GM12864 (cell line): ENCODE data around the gene CDC20.

Experiments used
- DNase-seq: peaks from one replicate; pipeline ENCODE4 v3.0.0-alpha.2; 2011; ENCODE audit warnings: low read depth
- H3K4me3 ChIP-seq: 2 replicates; pipeline ENCODE4 v1.5.1; 2011; ENCODE audit warnings: mild to moderate bottlenecking, low read depth, low read length, control low read depth
- TF ChIP-seq, protein P1 (sequence below): IDR thresholded peaks from 2 replicates; pipeline ENCODE4 v1.5.1; 2011; ENCODE audit warnings: low read depth, mild to moderate bottlenecking, moderate library complexity, low read length, control low read depth, inconsistent platforms; ENCODE audit errors: missing control alignments

CDC20 gene

DNA sequence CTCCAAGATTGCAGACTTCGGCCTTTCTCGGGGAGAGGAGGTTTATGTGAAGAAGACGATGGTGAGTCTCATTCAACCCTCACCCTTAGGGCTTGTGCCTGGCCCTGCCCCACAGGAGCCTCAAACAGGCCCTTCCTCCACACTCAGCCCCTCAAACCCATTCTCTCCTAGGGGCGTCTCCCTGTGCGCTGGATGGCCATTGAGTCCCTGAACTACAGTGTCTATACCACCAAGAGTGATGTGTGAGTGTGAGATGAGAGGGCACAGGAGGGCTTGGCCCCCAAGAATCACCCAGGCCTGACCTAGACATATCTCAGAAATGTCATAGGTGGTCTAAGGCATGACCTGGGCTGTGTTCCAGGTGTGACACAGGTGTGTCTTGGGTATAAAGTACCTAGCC lies 39.5 kb upstream of the CDC20 start:
- no peak for DNase-seq
- TF ChIP-seq, protein P1, sequence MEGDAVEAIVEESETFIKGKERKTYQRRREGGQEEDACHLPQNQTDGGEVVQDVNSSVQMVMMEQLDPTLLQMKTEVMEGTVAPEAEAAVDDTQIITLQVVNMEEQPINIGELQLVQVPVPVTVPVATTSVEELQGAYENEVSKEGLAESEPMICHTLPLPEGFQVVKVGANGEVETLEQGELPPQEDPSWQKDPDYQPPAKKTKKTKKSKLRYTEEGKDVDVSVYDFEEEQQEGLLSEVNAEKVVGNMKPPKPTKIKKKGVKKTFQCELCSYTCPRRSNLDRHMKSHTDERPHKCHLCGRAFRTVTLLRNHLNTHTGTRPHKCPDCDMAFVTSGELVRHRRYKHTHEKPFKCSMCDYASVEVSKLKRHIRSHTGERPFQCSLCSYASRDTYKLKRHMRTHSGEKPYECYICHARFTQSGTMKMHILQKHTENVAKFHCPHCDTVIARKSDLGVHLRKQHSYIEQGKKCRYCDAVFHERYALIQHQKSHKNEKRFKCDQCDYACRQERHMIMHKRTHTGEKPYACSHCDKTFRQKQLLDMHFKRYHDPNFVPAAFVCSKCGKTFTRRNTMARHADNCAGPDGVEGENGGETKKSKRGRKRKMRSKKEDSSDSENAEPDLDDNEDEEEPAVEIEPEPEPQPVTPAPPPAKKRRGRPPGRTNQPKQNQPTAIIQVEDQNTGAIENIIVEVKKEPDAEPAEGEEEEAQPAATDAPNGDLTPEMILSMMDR, result no peak
- no peak overlapping the region for H3K4me3 ChIP-seq

DNA sequence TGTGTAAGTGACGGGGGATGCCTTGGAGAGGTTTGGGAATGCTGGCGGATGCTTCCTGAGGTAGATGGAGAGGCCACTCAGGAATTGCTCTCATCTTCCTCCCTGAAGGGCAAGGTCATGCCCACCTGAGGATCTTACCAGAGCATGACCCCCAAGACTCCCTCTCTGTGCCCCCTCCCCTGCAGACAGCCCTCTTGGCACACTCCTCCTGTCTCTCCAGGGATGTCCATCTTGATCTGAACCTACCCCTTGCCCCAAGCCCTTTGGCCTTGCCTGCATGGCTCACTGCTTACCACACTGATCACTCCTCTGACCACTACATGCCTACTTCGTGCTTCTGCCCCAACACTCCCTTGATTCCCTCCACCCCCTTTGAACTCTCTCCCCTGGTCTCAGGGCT lies 39.0 kb upstream of the CDC20 start:
- TF ChIP-seq, protein P1, result no peak
- no peak for DNase-seq
- H3K4me3 ChIP-seq, result no peak overlapping the region

DNA sequence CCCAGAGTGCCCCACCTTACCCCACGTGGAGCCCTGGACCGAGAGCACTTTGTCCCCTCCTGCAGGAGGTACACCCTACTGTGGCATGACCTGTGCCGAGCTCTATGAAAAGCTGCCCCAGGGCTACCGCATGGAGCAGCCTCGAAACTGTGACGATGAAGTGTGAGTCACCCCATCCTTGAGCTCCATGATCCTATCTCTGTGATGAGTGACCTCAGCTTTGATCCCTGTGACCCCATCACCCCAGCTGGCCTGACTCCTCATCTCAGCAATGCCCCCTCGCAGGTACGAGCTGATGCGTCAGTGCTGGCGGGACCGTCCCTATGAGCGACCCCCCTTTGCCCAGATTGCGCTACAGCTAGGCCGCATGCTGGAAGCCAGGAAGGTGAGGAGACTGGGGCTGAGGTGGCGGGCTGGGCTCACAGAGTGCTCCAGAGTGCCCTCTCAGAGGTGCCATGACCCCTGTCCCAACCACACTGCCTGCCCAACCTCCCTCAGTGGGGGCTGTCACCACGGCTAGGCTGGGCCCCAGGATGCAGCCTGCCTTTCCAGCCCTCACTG lies 37.4 kb upstream of the CDC20 start:
- DNase-seq, result no peak
- TF ChIP-seq, protein P1, result no peak
- H3K4me3 ChIP-seq, result no peak overlapping the region

DNA sequence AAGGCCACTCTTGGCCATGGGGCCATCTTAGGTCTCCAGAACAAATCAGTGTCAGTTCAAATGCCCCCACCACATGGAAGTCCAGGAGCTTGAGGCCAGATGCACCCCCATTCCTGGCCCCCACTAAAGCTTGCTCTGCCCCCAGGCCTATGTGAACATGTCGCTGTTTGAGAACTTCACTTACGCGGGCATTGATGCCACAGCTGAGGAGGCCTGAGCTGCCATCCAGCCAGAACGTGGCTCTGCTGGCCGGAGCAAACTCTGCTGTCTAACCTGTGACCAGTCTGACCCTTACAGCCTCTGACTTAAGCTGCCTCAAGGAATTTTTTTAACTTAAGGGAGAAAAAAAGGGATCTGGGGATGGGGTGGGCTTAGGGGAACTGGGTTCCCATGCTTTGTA lies 36.3 kb upstream of the CDC20 start:
- TF ChIP-seq, protein P1, result no peak
- H3K4me3 ChIP-seq, result no peak overlapping the region
- no peak for DNase-seq

DNA sequence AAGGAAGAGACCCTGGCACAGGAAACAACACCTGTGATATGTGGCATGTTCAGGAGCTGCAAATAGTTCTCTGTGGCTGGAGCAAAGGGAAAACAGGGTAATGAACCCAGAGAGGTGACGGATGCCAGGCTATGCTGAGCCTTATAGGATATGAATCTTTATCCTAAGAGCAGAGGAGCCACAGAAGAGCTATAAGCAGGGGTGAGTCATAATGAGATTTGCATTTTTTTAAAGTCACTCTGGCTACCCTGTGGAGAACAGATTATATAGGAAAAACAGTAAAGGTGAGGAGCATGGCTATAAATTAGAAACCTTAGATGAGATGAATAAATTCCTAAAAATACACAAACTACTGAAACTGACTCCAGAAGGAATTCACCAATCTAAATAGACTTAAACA lies 34.0 kb upstream of the CDC20 start:
- DNase-seq, result no peak
- TF ChIP-seq, protein P1, result no peak
- H3K4me3 ChIP-seq, result no peak overlapping the region

DNA sequence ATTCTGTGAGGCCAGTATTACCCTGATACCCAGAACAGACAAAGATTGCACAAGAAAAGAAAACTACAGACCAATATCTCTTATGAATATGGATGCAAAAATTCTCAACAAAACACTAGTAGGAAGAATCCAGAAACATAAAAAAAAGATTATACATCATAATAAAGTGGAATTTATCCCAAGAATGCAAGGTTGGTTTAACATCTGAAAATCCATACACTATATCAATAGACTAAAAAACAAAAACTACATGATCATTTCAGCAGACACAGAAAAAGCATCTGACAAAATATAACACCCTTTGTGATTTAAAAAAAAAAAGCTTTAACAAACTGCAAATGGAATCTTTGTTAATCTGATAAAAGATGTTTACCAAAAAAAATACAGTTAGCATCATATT lies 33.4 kb upstream of the CDC20 start:
- DNase-seq, result no peak
- TF ChIP-seq, protein P1, result no peak
- H3K4me3 ChIP-seq, result no peak overlapping the region

DNA sequence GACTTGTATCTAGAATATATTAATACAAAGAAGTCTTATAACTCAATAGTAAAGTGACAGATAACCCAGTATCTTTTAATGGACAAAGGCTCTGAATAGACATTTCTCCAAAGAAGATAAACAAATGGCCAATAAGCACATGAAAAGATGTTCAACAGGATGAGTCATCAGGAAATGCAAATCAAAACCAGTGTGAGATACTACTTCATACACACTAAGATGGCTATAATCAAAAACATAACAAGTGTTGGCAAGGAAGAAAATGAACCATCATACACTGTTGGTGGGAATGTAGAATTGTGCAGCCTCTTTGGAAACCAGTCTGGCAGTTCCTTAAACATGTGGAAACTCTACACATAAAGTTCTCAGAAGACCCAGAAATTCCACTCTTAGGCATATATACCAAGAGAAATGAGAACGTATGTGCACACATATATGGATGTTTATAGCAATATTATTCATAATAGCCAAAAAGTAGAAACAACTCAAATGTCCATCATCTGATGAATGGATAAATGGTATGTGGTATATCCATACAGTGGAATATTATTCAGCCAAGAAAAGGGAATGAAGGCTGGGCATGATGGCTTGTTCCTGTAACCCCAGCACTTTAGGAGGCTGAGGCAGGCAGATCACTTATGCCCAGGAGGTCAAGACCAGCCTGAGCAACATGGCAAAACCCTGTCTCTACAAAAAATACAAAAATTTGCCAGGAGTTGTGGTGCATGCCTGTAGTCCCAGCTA lies 31.1 kb upstream of the CDC20 start:
- TF ChIP-seq, protein P1, result no peak
- DNase-seq, result no peak
- H3K4me3 ChIP-seq, result no peak overlapping the region
